HG03432 (cell line): ENCODE measurements around the gene PASD1.

Experiments
- ATAC-seq: cut with Tn5 transposase; IDR thresholded peaks from one replicate; pipeline ENCODE4 v1.9.1; 2021; ENCODE audit warnings: mild to moderate bottlenecking, moderate library complexity; ENCODE audit not compliant: unreplicated experiment

Gene PASD1

DNA sequence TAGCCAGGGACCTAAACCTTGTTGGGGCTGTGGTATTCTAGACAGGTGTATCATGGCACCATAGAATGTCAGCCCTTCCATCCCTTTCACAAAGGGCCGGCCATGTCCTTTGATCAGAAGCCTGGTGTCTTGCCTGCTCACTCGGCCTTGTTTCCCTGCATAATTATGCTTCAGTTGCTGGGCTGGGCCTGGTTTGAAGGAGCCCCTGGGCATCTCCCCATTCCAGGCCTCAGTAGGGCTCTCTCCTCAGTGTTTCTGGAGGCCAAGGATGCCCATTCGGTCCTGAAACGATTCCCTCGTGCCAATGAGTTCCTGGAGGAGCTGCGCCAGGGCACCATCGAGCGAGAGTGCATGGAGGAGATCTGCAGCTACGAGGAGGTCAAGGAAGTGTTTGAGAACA is 136.3 kb downstream of the PASD1 start:
- ATAC-seq = no peak

DNA sequence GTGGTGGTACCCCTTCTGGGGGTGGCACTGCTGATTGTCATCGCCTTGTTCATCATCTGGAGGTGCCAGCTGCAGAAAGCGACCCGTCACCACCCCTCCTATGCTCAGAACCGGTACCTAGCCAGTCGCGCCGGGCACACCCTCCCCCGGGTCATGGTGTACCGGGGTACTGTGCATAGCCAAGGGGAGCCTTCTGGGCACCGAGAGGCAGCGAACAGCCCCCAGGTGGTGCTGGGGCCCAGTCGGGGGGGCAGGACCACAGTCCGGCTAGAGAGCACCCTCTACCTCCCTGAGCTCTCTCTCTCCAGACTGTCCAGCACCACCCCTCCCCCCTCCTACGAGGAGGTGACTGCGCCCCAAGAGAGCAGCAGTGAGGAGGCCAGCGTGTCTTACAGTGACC is 137.1 kb downstream of the PASD1 start:
- ATAC-seq = no peak

DNA sequence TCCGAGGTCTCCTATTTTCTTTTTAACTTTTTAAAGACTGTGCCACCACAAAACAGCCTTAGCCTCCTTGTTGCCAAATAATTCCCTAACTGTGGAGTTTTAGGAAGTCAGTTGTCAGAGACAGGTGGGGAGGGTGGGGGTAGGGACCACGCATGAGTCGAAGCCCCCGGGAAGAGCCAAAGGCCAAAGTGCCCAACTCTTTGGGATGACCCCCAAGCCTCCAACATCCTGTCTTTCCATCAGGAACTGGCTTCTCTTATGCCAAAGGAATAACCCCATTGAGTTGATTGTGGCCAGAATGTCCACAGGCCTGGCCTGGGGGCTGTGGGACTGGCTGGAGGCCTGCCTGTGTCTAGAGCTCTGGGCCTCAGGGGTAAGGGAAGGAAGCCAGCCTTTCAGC is 137.6 kb downstream of the PASD1 start:
- no peak for ATAC-seq

DNA sequence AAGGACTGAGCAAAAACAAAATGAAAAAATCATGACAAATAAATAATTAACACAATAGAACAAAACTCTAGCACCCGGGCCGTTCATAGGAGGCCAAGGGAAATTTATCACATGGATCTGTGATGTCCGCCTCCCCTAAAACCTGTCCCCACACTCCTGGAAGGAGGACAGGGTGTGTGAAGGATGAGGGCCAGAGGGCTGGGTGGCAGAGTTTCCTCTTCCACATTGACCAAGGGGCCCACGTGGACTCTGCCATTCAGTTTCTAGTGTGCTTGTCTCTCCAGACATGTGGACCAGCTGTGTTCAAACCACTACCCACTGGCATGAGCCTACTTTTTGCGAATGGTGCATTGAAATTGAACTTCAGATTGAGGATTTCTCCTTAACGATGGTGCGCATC is 138.1 kb downstream of the PASD1 start:
- ATAC-seq = no peak

DNA sequence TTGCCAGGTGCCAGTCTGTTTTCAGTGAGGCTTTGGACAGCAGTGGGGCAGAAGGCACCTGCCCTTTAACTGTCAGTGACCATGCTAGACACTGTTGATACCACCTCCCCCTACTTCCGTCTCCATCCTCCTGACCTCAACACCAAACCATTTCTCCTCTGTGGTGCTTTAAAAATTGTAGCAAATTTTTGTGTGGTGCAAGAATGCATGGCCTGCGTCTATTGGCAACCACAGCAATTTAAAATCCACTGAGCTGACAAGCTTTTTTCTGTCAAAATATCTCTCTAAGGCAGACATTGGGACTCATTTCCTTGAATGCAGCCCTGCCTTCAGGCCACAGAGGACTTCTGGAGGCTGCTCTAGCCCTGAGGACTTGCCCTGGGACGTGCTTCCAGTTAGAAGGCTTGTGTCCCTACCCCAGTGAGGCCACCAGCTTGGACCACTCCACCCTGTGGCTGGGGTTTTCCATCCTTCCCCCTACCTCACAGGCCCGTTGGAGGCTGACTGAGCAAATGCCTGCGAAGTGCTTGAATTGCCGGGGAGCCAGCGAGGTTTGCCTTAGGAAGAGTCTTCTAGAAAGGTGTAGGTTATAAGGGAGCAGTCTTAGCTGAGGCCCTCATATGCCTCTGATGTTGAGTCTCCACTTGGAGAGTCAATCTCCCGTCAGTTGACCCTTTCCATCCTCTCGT is 138.7 kb downstream of the PASD1 start:
- no peak for ATAC-seq

DNA sequence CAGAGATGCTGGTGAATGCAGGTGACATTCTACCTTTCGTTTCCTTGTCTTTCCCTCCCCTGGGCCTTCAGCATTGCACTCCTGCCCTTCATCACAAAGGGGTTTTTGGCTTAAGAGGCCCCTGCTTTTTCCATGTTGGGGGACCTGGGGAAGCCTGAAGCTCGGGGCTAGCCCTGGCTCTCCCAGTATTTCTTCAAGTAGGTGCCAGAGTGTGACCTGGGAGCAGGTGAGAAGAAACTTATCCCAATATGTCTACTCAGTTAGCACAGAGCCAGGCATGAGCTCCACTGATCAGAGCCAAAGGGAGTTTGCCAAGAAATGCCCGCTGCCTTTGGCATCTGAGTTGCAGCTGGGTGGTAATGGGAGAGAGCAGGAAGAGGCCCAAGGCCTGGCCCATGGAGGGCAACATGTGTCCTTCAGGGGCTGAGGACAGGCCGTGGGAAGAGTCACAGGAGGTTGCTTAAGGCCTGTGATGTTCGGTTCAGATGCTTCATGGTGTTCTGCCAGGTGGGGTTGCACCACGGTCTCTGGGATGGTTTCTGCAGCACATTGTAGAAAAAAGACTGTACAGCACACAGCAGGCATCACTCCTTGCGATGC is 139.4 kb downstream of the PASD1 start:
- ATAC-seq = no peak

DNA sequence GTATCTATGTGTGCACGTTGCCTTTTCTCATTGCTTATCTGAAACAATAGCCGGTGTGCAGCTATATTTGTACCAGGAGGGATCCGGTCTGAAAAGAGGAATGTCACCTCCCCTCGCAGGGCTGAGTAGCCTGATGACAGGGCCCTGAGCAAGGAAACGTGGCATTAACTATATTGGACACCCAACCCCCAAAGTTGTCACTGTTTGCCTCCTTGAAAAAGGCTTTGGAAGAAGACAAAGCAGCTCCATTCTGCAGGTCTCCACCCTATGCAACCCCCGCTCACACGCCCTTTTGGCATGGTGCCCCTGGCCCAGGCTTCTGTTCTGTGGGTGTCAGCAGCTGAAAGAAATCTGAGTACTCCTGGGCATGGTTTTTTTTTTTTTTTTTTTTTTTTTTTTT is 140.0 kb downstream of the PASD1 start:
- no peak for ATAC-seq

DNA sequence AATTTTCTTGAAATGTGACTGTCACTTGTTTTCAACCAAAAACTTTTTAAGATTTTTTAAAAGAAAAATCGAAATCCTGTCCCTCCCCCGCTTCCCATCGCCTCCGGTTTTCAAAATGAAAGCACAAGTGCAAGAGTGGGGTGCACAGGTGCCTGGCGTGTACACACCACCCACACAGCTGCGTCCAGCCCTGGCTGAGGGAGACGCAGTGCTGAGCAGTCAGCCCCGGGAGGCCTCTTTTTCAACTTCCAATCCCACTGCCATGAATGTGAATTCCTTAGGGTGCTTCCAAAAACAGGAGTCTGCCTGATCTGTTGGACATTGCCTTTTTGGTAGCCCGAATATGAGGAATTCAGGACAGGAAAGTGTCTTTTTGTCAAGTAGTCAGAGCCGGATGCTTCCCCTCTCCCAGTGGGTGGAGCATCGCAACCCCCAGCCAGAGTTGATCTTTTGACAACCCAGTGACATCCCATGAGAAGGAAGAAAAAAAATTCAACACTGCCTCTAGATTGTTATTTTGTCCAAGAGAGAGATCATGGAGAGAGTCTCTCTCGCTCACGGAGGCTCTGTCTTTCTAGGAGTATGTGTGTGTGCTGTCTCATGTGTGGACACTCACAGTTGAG is 140.7 kb downstream of the PASD1 start:
- ATAC-seq = no peak

DNA sequence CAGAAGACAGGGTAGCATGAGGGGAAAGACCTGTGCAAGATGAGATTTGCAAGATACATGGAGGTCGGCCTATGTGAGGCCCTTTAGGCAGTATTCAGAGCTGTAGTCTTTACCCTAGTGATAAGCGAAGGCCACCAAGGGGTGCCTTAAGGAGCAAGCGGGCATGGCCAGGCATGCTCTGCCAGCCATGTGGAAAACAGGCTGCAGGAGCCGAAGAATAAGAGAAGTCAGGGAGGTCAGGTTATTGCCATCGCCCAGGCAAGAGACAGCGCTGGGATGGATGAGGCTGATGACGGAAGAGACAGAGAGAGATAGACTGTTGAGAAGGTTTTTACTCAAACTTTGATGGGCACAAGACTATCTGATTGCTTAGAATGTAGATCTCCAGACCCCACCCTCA is 145.3 kb downstream of the PASD1 start:
- no peak for ATAC-seq

DNA sequence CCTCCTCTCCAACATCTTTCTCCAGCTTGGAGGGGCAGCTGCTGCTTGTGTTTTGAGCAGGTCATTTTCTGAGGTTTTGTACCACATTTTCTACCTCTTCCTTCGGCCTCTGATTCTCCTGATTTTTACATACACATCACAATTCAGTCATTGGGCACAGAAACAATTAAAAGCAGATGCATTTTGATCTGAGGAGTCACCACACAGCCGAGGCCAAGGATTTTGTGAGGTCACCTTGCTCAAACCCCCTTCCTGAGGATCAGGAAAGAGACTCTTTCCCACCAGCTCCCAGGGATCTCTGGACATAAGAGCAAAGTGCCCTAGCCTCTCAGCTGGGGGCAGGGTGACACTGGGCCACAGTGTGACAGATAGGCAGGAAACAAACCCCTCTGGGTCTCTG is 147.0 kb downstream of the PASD1 start:
- ATAC-seq = no peak

DNA sequence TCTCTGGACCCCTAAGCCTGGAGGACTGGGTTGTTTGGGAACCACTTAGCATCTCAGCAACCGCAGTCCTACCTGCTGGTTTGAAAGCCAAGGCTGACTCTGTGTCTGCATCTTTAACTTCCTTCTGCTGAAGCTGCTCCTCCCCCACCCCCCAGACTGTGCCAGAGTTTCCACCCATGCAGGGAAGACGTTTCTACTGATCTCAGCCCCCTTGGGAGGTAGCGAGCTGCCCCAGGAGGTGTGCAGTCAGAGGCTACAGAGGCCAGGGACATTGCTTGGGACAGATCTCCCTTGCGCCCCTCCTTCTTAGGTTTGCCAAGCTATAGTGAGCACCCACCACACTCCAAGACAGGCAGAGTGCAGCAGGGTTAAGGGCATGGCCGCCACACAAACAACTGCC is 147.7 kb downstream of the PASD1 start:
- ATAC-seq = no peak

DNA sequence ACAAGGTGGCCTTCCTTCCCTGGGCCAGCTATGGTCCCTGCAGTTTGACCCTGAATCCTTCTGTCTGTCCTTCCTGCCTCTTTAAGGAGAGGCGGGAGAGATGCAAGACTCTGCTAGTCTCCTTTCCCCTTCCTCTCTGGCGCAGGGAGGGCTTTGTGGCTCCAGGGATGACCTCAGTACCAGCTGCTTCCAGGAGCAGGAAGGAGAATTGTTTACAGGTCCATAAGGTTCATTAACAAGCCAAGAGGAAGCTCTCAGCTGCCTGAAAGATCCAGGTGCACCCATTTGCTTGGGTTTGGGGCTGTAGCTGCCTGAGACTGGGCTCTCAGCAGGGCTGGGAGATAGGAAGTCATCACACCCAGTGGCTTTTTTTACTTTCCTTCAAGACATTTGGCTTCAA is 148.3 kb downstream of the PASD1 start:
- ATAC-seq = no peak

DNA sequence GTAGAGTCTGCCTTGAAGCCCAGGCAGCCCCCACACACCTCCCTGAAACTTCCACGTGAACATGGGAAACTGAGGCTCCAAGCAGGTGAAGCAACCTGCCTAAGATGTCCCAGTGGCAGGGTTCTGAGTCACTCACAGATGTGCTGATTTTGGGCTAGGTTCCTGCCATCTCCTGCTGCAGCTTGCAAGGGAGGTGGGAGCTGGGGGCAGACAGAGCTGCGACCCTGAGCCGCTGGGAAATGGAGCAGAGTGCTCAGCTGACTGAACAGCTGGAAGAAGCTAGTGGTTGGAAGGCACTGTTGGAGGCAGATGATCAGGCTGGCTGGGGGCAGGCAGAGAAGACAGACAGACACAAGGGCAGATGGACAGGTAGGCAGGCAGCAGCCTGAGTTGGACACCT is 148.8 kb downstream of the PASD1 start:
- no peak for ATAC-seq

DNA sequence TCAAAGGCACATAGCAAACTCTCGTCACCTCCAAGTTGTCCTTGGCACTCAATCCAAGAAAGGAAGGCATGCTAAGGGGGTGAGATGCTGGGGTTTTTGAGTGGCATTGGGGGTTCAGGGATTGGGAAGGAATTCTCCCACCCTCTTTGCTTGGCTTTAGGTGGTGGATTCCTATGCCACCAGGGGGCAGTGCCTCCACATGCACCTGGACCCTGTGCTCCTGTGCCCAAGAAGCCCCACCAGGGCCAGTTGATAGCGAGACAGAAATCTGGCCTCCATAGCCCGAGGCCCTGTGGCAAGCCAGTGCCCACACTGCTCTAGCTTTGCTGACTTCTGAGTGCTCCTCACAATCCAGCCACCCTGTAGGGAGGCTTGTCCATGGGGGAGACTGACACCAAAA is 150.4 kb downstream of the PASD1 start:
- ATAC-seq = no peak

DNA sequence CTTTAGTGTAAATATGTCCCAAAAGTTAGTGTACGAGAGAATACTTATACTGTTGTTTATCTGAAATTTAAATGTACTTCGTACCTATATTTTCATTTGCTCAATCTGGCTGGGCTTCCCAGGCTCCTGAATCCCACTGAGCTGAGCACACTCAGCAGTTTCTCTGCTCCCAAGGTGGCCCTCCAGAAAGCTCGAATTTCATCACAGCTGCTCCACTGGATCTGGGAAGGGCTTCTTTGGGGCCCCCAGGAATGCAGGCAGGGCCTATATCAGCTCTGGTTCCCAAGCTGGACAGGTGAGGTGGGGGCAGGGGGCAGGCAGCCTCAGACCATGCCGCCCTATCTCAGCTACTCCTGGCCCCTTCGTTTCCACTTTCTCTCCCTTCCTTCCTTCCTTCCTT is 150.9 kb downstream of the PASD1 start:
- no peak for ATAC-seq

DNA sequence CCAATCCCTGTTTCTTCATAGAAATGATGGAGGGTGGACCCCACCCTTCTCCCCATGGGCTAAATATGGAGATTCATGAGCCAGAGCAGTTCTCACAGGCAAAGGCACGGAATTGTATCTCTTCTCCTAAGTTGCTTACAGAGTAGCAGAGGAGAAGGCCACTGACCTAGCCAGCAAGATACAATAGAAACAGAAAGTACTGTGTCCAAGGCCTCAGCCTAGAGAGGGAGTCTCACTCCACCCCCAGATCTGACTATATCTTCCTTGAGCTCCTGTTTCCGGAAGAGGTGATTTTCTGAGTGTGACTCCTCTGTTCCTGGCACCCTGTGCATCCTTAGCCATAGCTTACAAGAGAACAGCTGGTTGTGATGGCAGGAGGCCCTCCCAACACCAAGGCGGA is 152.3 kb downstream of the PASD1 start, which contains the start of gene FATE1:
Gene FATE1, plus strand, starts transcription at position 284 of the 400 bp plus-strand sequence. Its CDS starts 85 bp downstream, at position 369.
- no peak for ATAC-seq

DNA sequence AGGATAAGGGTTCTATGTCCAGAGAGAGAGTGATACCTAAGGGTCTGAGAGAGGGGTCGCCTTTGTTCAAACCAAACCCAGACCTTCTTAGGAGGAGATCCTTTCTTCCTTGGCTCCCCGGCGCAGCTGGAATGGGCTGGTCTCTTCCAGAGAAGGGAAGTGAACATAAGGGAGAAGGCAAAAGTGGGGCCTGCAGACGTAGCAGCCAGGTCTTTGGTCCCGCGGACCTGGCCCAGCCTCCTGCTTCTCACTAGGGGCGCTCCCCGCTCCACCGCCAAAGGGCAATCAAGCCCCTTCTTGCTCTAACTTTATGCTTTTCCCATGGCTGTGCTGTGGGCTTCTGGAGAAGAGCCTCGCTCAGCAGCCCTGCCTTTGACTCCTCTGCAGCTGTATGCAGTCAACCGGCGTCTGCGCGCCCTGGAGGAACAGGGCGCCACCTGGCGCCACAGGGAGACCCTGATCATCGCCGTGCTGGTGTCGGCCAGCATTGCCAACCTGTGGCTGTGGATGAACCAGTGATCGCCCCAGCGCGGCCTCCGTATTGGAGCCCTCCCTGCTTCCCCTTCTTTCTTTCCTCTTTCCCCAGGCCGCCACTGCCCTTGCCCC is 158.9 kb downstream of the PASD1 start:
- ATAC-seq = no peak

DNA sequence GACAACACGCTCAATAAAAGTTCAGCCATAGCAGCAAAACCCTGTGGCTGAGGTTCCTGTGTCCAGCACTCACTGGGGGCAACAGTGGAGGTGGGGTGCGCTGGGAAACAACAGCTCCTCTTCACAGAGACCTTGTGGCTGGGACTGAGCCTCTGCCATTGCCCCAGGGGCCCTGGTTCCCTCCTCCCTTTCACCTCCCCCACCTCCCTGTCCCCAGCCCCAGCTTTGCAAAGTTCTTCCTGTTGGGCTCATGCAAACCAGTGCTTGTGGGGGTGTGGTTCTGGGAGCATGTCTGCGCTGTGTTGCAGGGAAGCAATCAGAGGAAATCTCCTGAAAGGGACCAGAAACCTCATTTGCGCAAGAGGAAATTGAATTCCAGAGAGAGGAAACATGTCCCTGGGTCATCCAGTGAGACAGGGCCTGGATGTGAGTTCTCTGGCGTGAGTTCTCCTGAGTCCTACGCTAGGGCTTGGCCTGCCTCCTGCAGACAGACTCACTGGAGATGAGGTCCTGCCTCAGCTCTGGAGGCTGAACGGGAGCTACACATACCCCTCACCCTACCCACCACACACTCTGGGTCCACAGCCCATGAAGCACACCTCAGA is 159.8 kb downstream of the PASD1 start:
- ATAC-seq = no peak

DNA sequence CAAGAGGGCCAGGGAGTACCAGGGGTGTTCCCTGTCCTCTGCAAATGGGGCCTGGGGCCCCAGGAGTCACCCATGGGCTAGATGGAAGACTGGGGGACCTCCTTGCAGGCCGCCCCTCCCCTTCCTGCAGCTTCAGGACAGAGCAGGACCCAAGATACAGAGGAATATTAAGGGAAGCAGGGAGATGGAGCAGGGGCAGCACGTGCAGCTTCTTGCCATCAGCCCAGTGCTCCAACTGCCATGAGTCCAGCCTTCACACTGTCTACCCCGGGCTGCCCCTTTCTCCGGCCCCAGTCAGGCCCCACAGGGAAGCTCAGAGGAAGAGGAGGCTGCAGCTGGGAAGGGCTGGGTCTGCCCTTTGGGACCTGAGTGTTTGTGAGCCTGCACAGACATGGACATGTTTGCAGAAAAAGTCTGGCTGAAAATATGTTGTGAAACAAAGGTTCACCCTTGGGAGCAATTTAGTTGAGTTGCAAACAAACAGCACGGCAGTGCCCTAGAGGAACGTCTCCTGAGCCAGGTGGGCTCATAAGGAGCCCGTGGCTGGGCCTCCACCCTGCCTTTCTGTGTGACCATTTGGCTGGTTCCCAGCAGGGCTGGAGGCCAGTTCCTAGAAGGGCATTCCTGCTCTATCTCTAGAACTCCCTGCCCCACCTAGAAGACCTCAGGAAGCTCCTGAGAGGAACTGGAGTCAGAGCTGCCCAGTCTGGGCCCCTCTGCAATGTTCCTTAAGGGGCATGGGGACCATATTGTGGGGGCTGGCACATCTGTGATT is 161.3 kb downstream of the PASD1 start:
- ATAC-seq = no peak

DNA sequence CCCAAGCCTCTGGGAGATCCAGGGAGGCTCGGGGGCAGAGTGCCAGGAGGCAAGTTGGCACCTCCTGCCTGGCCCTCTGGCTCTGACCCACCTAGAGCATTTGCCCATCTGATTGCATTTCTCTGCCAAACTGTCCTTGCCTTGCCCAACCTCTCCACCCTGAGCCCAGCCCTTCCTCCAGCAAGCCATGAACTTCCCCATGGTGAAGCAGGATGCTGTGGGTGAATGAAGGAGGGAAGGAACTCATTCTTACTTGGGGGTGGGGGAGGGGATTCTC is 161.8 kb downstream of the PASD1 start:
- ATAC-seq = no peak
